Measurements from ENCODE around the gene PHLDB1. TPM values are rescaled to one million over a fixed set of nuclear protein-coding genes. Genes with fewer than 3 reads are reported as not detected.
"Not testable (repeated sequence)": the region's sequence is repeated elsewhere in the genome, so short reads cannot be mapped to it uniquely, and the experiment has no call there.

The PHLDB1 gene
- total and polyA plus RNA-seq, 11 donors = 86.0 to 129 (median 113) TPM

GRCh38 chr11:118569670-118570069, 37.7 kb upstream of the PHLDB1 start:
- Histone ChIP-seq H3K27me3 (no peaks in the 10 kb centered on the region), H3K36me3 (no peaks in the 10 kb centered on the region), H3K27ac (no peak overlapping the region), H3K9me3 (no peaks in the 10 kb centered on the region), H3K4me1 (peaks cover 0 to 37% (median 23%) of the 10 kb centered on the region in 12 donors), H3K4me3 (no peak overlapping the region)
- intact Hi-C loops (cut with DNase I) = loop anchor here in 3 of 10 donors (5.0 kb wide), 2 partner anchors 38 to 53 kb away; partner anchors contain the start of gene PHLDB1 (in 2 of the 3)
- no peak for ATAC-seq
- DNase-seq = no peak
- TF ChIP-seq POLR2A (IDR thresholded peaks at IDR 0.05) = no peak
- WGBS, 4 donors = 88 to 90% (median 89%) methylated on average over 2 of the region's 2 CpGs

- WGBS, 4 donors = 95 to 100% (median 96%) methylated on average over 1 of the region's 1 CpG
- peak overlapping the region in 1 of 12 donors; percentile 99 for H3K27ac ChIP-seq
- intact Hi-C loops (cut with DNase I) = loop anchor here in 3 of 10 donors (5.0 kb wide), 2 partner anchors 37 to 52 kb away; partner anchors contain the start of gene PHLDB1 (in 2 of the 3)
Observed at GRCh38 chr11:118570787-118571186, 36.6 kb upstream of the PHLDB1 start.

GRCh38 chr11:118571701-118572060, 35.7 kb upstream of the PHLDB1 start:
- Histone ChIP-seq H3K4me1 (peaks cover 0 to 43% (median 33%) of the 10 kb centered on the region in 12 donors), H3K27ac (peak overlapping the region; percentile 90 to 99 (median 98)), H3K4me3 (peak overlapping the region; percentile 55 to 100 (median 93))
- not testable (repeated sequence) for H3K9me3 ChIP-seq, H3K27me3 ChIP-seq, H3K36me3 ChIP-seq
- intact Hi-C loops (cut with DNase I) = loop anchor here in 4 of 10 donors (2.0 to 5.0 kb wide), 3 partner anchors 33 to 51 kb away; partner anchors contain the start of gene PHLDB1 (in 2 of the 4)
- 17 to 34% (median 24%) methylated on average over 15 of the region's 15 CpGs for WGBS, 4 donors
- DNase-seq (peak in 1 of 5 donors; percentile 33), ATAC-seq (peak in 2 of 4 donors; percentile 1 to 22)

More at GRCh38 chr11:118570787-118571186, 36.6 kb upstream of the PHLDB1 start:
- TF ChIP-seq CTCF (IDR thresholded peaks at IDR 0.05) = no peak
- no peak for TF ChIP-seq POLR2A (IDR thresholded peaks at IDR 0.05)
- Histone ChIP-seq H3K36me3 (peaks cover 0 to 2% (median 0%) of the 10 kb centered on the region in 9 donors), H3K27me3 (no peaks in the 10 kb centered on the region), H3K4me1 (peaks cover 0 to 39% (median 26%) of the 10 kb centered on the region in 12 donors), H3K4me3 (no peak overlapping the region), H3K9me3 (no peaks in the 10 kb centered on the region)
- no peak for ATAC-seq
- DNase-seq = no peak

GRCh38 chr11:118572061-118572980, 35.1 kb upstream of the PHLDB1 start, which contains the start of gene ARCN1:
ARCN1 (plus strand) TSS chr11:118572409; CDS start chr11:118572548, 139 bp downstream.
- TF ChIP-seq POLR2A (IDR thresholded peaks at IDR 0.05) = peak in 1 of 2 donors; percentile 58
- TF ChIP-seq CTCF (IDR thresholded peaks at IDR 0.05) = peak in 1 of 12 donors; percentile 6
- Histone ChIP-seq H3K27ac (peak within 1 kb of the TSS; percentile 90 to 99 (median 98)), H3K9me3 (no peaks in the 10 kb centered on the region), H3K4me1 (peaks cover 0 to 50% (median 37%) of the 10 kb centered on the region in 12 donors), H3K36me3 (peaks cover 0 to 8% (median 0%) of the 10 kb centered on the region in 9 donors), H3K27me3 (no peaks in the 10 kb centered on the region), H3K4me3 (peak within 1 kb of the TSS; percentile 55 to 100 (median 93))
- WGBS, 4 donors = 0% methylated on average over 30 to 55 of the region's 55 CpGs
- ATAC-seq (peak; percentile 80 to 91 (median 86)), DNase-seq (peak; percentile 83 to 90 (median 86))
- intact Hi-C loops (cut with DNase I) = loop anchor here in 4 of 10 donors (2.0 to 5.0 kb wide), 3 partner anchors 32 to 50 kb away; partner anchors contain the start of gene PHLDB1 (in 2 of the 4)

All from heart left ventricle (tissue), 16 donors.